MM.1S (cell line): ENCODE data around the gene ZNF581.

Source experiments
- DNase-seq: peaks from one replicate; pipeline ENCODE4 v3.0.0-alpha.2; 2015
- H2AFZ ChIP-seq: fragments of 300-600 bp; sonication (generic); 2 replicates; pipeline ENCODE4 v1.6.0; 2016; ENCODE audit warnings: antibody characterized with exemption, low read length
- H3F3A ChIP-seq: fragments of 300-600 bp; sonication (generic); 2 replicates; pipeline ENCODE4 v1.6.1; 2016; ENCODE audit warnings: mild to moderate bottlenecking, antibody characterized with exemption, low read length, moderate library complexity, mixed read lengths; ENCODE audit not compliant: insufficient read depth
- H3K27ac ChIP-seq: fragments of 300-600 bp; sonication (generic); 2 replicates; pipeline ENCODE4 v1.5.1; 2016; ENCODE audit warnings: mild to moderate bottlenecking, low read length
- H3K27me3 ChIP-seq: fragments of 300-600 bp; sonication (generic); replicated peaks from 2 replicates; pipeline ENCODE4 v1.6.0; 2016; ENCODE audit warnings: low read length; ENCODE audit not compliant: insufficient read depth
- H3K36me3 ChIP-seq: fragments of 300-600 bp; sonication (generic); replicated peaks from 2 replicates; pipeline ENCODE4 v1.6.1; 2016; ENCODE audit warnings: mild to moderate bottlenecking, low read length, mixed read lengths; ENCODE audit not compliant: insufficient read depth
- H3K4me1 ChIP-seq: fragments of 300-600 bp; sonication (generic); 2 replicates; pipeline ENCODE4 v1.6.1; 2016; ENCODE audit warnings: low read length, mixed read lengths
- H3K4me2 ChIP-seq: fragments of 300-600 bp; sonication (generic); 2 replicates; pipeline ENCODE4 v1.6.0; 2016; ENCODE audit warnings: low read depth, low read length
- H3K4me3 ChIP-seq: fragments of 300-600 bp; sonication (generic); 2 replicates; pipeline ENCODE4 v1.5.1; 2016; ENCODE audit warnings: low read length, mixed read lengths
- H3K79me2 ChIP-seq: fragments of 300-600 bp; sonication (generic); 2 replicates; pipeline ENCODE4 v1.6.1; 2016; ENCODE audit warnings: mixed run types, low read length, mixed read lengths
- H3K9ac ChIP-seq: fragments of 300-600 bp; sonication (generic); 2 replicates; pipeline ENCODE4 v1.6.1; 2016; ENCODE audit warnings: low read length, mixed read lengths
- H3K9me2 ChIP-seq: fragments of 300-600 bp; sonication (generic); replicated peaks from 2 replicates; pipeline ENCODE4 v1.6.1; 2016; ENCODE audit warnings: mild to moderate bottlenecking, low read length, mixed read lengths; ENCODE audit not compliant: insufficient read depth
- H3K9me3 ChIP-seq: fragments of 300-600 bp; sonication (generic); replicated peaks from 2 replicates; pipeline ENCODE4 v1.6.1; 2016; ENCODE audit warnings: mild to moderate bottlenecking, low read length, mixed read lengths; ENCODE audit not compliant: insufficient read depth
- H4K20me1 ChIP-seq: fragments of 300-600 bp; sonication (generic); 2 replicates; pipeline ENCODE4 v1.6.1; 2016; ENCODE audit warnings: mild to moderate bottlenecking, low read length, moderate library complexity, mixed read lengths; ENCODE audit not compliant: insufficient read depth
- EZH2 ChIP-seq: fragments of 300-600 bp; sonication (generic); optimal IDR thresholded peaks from 2 replicates; pipeline ENCODE3; 2017; ENCODE audit warnings: low read depth, mild to moderate bottlenecking, antibody characterized with exemption, low read length, mixed read lengths
- EZH2phosphoT487 ChIP-seq: fragments of 300-600 bp; sonication (generic); IDR thresholded peaks from 2 replicates; pipeline ENCODE4 v1.6.1; 2018; ENCODE audit warnings: antibody characterized with exemption, low read length
- TF ChIP-seq, protein P1 (sequence below): fragments of 300-600 bp; sonication (generic); IDR thresholded peaks from 2 replicates; pipeline ENCODE4 v1.5.1; 2016; ENCODE audit warnings: antibody characterized with exemption, low read length, mixed read lengths

ZNF581 gene

GRCh38 chr19:55658846-55659459 lies 15.5 kb downstream of the ZNF581 start:
- Histone ChIP-seq H2AFZ (no peak overlapping the region), H3K79me2 (peaks cover 91% of the 10 kb centered on the region), H3K9ac (no peak overlapping the region), H3K27me3 (no peaks in the 10 kb centered on the region), H3K4me1 (peaks cover 20% of the 10 kb centered on the region; the same call in 1 of the 2 replicates), H3F3A (peaks cover 4% of the 10 kb centered on the region; the same call in 1 of the 2 replicates), H3K27ac (no peak overlapping the region), H3K4me2 (no peak overlapping the region), H4K20me1 (peaks cover 48% of the 10 kb centered on the region), H3K36me3 (peaks cover 9% of the 10 kb centered on the region), H3K9me2 (no peaks in the 10 kb centered on the region), H3K4me3 (no peak overlapping the region), H3K9me3 (no peaks in the 10 kb centered on the region)
- DNase-seq = no peak
- TF ChIP-seq, protein P1, sequence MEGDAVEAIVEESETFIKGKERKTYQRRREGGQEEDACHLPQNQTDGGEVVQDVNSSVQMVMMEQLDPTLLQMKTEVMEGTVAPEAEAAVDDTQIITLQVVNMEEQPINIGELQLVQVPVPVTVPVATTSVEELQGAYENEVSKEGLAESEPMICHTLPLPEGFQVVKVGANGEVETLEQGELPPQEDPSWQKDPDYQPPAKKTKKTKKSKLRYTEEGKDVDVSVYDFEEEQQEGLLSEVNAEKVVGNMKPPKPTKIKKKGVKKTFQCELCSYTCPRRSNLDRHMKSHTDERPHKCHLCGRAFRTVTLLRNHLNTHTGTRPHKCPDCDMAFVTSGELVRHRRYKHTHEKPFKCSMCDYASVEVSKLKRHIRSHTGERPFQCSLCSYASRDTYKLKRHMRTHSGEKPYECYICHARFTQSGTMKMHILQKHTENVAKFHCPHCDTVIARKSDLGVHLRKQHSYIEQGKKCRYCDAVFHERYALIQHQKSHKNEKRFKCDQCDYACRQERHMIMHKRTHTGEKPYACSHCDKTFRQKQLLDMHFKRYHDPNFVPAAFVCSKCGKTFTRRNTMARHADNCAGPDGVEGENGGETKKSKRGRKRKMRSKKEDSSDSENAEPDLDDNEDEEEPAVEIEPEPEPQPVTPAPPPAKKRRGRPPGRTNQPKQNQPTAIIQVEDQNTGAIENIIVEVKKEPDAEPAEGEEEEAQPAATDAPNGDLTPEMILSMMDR = no peak
- TF ChIP-seq EZH2phosphoT487 (no peak), EZH2 (no peak)

- Histone ChIP-seq H3K9me3 (no peaks in the 10 kb centered on the region), H3K4me1 (peaks cover 20% of the 10 kb centered on the region; the same call in 1 of the 2 replicates), H3K4me3 (no peak overlapping the region), H3K9ac (no peak overlapping the region), H3K27me3 (no peaks in the 10 kb centered on the region), H4K20me1 (peaks cover 48% of the 10 kb centered on the region), H2AFZ (no peak overlapping the region), H3K27ac (no peak overlapping the region), H3K9me2 (no peaks in the 10 kb centered on the region), H3K4me2 (no peak overlapping the region), H3K36me3 (peaks cover 14% of the 10 kb centered on the region), H3F3A (peaks cover 4% of the 10 kb centered on the region; the same call in 1 of the 2 replicates), H3K79me2 (peaks cover 99% of the 10 kb centered on the region)
- TF ChIP-seq EZH2 (no peak), EZH2phosphoT487 (no peak)
- TF ChIP-seq, protein P1 = no peak
- DNase-seq = no peak
Measured at GRCh38 chr19:55659822-55660221, 16.4 kb downstream of the ZNF581 start.

- DNase-seq = no peak
- H3K4me2 ChIP-seq = no peak overlapping the region
- no peaks in the 10 kb centered on the region for H3K9me2 ChIP-seq
- no peak overlapping the region for H2AFZ ChIP-seq
- no peak overlapping the region for H3K4me3 ChIP-seq
- TF ChIP-seq, protein P1 = no peak
- TF ChIP-seq EZH2 (no peak), EZH2phosphoT487 (no peak)
- H3K36me3 ChIP-seq = peaks cover 14% of the 10 kb centered on the region
- peaks cover 99% of the 10 kb centered on the region for H3K79me2 ChIP-seq
- H4K20me1 ChIP-seq = peaks cover 48% of the 10 kb centered on the region
- H3K27ac ChIP-seq = no peak overlapping the region
- no peaks in the 10 kb centered on the region for H3K9me3 ChIP-seq
- H3K4me1 ChIP-seq = peaks cover 20% of the 10 kb centered on the region; the same call in 1 of the 2 replicates
- no peaks in the 10 kb centered on the region for H3K27me3 ChIP-seq
- 0 out of 2 replicates have a peak, but pooled peaks cover 4% of the 10 kb centered on the region for H3F3A ChIP-seq
- H3K9ac ChIP-seq = no peak overlapping the region
Measured at GRCh38 chr19:55660404-55660803, 17.0 kb downstream of the ZNF581 start.
